Measurements from ENCODE around the gene ZCRB1.

DNA sequence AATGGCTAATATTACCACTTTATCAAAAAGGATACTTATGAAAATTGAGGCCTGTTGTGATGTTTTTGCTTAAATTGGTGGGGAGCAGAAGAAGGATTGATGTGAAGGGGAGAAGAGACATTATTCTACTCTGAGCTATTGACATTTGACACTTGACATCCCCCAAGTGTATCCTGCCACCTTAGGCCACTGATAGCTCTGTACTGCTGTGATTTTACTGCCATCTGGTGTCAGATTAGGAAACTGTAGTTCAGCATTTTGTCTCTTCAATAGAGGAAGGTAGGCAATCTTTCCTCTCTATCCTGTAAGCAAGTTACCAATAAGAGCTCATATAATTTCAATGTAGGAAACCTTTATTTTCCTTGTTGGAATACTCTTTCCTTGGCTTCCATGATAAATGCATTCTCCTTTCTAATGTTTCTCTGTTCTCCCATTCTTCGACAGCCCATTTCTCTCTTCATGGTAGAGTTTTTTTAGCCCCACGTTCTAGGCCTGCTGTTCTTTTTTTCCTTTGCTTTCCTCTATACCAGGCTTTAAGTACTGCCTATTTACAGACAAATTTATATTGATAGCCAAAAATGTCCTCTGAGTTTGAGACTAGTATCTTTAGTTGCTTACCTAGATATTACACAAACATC is 46.4 kb upstream of the ZCRB1 start:
- TF ChIP-seq POLR2A (IDR thresholded peaks at IDR 0.05; ENCODE audit: low read depth, low read length) (no peak), TAF1 (IDR thresholded peaks at IDR 0.05; ENCODE audit: borderline replicate concordance, low read depth, low read length) (no peak)
